GM21447 (cell line): ENCODE results near the gene BBOX1.

Experiments
- ATAC-seq: cut with Tn5 transposase; IDR thresholded peaks from one replicate; pipeline ENCODE4 v1.9.1; 2021; ENCODE audit not compliant: unreplicated experiment

Gene BBOX1

GRCh38 chr11:27024865-27025264 is 15.8 kb upstream of the BBOX1 start:
- no peak for ATAC-seq

- ATAC-seq, result no peak
These were observed 15.2 kb upstream of the BBOX1 start for GRCh38 chr11:27025312-27025955.

- no peak for ATAC-seq
These were observed 14.5 kb upstream of the BBOX1 start for GRCh38 chr11:27025957-27026733.

DNA sequence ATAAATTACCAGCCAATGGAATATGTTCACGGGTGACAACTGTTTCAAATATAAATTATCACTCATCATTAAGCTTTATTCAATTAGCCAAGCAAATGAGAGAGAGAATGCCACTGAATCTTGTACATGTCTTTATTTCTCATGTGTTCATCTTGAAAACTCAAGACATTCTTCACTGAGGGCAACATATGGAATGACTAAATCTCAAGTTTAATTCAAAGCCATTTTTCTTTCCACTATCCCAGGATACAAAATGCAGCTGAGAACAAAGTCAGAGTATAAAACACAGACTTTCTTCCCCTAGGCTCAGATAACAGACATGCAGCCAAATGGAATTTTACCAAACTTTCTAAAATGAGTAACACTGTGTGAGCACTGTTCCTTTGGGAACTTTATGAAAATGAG is 12.1 kb upstream of the BBOX1 start:
- ATAC-seq, result no peak

GRCh38 chr11:27029966-27030365 is 10.6 kb upstream of the BBOX1 start:
- no peak for ATAC-seq

DNA sequence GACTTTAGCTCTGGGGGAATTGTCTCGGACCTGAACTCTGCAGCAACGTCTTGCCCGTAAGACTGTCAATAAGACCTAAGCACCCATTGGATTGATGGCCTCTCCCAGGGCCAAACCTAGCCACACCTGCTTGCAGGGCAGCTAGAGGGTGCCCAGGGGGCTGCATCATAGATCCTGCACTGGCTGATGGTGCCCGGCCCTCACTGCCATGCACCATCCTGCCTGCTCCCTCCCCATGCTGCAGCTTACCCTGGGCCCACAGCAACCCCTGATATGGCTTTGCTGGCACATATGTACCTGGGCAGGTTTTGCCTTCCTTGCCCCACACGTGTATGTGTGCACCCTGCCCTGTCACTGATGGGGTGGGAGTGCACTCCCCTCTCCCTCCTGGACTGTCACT is 8.9 kb upstream of the BBOX1 start:
- no peak for ATAC-seq

DNA sequence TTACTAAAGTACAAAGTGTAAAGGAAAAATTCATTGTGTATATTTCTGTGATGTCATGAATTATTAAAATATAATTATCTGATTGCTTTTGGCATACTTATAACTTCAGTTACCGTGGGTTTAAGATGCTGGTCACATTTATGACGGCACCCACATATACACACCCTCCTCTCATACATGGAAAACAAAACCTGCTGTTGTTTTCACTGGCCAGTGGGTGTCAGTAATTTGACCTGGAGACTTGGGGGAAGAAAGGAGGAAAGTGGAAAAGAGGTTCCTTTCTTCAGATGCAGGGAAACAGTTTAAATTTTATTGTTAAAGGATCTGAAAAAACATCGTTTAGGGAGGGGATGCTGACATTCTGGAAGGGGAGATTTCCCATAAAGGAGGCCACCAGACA is 742 bp upstream of the BBOX1 start:
- ATAC-seq, result no peak

GRCh38 chr11:27041141-27041899 is 705 bp downstream of the BBOX1 start:
- ATAC-seq, result no peak

DNA sequence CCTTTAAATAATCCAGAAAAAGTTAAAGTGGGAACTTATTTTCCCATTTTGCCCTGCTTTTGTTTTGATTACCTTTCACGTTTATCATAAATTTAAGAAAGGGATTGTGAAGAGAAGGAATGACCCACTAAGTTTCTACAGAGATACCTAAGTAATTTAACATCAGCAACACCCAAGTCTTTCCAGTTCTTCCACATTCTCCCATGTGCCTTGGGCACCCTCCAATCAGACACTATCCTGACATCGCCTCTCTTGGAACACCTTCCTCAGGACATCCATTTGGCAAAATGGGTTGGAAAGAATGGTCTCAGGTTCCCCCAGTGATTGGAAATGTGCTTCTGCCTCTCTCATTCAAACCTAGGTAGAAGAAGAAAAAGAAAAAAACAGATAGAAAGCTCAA is 6.3 kb downstream of the BBOX1 start:
- ATAC-seq, result no peak

DNA sequence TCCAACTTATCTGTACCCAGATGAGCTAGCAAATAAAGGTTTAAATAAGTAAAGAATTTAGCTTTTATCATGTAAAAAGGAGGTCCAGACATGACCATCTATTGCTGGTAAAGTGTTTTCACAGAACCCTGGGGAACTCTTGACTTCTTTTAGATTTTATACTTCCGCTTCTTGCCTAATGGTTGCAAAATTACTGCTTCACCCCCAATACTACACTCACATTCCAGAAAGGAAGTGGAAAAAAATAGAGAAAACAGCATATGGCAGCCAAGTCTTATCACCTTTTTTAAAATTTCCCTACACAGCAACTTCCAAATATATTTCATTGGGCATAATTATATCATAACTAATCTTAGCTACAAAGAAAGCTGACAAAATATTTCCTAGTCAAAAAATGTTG is 12.1 kb downstream of the BBOX1 start:
- ATAC-seq, result no peak

- no peak for ATAC-seq
These were observed 14.6 kb downstream of the BBOX1 start for GRCh38 chr11:27055065-27055682.

DNA sequence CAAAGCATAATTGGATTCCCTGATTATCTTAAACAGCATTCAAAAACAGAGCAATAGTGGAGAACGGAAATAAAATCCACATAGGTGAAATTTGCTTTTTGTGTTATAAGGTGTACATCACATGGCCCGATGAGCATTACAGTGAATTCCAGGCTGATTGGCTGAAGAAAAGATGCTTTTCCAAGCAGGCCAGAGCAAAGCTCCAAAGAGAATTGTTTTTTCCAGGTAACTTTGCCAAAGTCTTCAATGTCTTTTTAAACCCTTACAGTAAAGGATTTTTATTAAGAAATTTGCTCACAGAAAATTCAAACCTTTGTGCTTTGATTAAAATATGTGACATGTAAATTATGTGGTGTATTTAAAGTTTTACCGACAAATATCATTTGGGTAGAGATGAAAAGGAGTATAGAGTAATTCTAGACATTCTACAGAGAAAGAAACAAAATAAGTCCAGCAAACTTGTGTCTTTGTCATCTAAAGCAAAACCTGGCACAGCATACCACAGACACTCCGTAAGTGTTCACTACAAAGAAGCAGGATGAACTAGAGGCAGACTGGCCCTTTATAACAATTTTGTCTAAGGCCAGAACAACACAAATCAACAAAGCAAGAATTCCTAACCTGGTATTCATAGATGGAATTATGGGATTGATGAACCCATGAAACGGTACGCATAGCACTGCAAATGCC is 16.6 kb downstream of the BBOX1 start:
- no peak for ATAC-seq

GRCh38 chr11:27058456-27058855 is 17.8 kb downstream of the BBOX1 start:
- no peak for ATAC-seq

DNA sequence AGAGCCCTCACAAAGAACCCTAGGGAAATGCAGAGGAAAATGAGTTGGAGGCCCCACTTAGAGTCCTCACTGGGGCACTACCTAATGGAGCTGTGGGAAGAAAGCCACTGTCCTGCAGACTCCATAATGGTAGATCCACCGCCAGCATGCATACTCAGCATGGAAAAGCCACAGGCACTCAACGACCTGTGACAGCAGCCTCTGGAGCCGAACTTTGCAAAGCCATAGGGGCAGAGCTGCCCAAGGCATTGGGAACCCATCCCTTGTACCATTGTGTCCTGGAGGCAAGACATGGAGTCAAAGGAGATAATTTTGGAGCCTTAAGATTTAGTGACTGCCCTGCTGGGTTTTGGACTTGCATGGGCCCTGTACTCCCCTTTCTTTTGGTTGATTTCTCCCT is 18.8 kb downstream of the BBOX1 start:
- ATAC-seq, result no peak

DNA sequence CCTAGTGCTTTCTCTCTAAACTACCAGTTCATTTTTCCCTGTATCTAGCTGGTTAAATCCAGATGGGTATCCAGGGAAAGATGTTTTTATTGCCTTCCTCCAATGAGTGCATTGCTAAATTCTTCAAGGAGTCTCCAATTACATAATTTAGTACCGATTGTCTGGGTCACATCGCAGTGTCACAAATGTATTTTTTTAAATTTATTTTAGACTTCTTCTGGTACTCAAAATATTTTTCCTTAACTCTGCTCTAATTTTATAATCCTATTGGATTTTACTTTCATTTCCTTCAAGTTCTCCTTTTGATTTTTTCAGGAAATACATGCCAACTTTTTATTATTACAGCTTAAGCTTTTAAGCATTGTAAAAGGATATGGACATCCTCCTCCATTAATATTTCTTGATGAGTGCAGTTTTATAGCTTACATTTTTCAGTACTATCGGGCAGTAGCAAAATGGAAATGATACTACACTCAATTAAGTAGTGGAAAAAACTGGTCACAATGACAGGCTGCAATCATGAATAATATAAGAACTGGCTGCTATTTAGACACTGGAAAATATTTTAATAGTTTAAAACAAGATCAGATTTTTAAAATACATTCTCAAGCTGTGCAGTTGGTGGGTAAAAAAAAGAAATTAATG is 20.3 kb downstream of the BBOX1 start:
- ATAC-seq, result no peak

DNA sequence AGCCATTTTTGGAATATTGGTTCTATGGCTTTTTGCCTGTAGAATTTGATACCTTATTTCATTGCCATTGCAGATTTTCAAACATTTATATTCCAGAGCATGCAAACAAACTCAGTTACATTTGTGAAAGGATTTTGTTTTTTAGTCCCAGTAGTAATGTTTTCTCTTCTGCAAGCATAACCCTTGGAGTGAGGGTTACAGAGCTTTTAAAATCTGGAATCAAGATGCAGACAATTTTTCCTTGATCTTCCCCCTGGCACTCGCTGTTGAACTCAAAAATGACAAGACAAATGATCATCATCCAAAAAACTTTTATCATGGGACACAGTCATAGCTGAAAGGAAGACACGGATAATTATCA is 20.8 kb downstream of the BBOX1 start:
- no peak for ATAC-seq

GRCh38 chr11:27064086-27064485 is 23.5 kb downstream of the BBOX1 start:
- no peak for ATAC-seq

DNA sequence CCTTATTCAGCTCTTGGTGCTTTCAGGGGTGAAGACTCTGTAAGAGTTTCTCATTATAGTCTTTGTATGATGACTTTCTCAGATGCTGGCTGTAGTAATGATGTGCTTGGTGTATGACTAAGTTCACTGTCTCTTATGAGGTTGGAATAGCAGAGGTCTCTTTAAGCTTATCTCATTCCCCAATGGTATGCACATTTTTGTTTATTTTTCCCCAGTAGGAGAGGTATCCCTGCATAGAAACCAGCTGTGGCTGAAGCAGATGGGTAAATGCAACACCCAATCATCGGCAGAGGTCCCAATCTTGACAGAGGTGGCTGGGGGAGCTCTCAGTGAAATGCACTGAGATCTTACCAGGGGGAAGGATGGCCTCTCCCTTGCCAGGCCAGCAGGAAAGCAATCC is 34.6 kb downstream of the BBOX1 start:
- ATAC-seq, result no peak

DNA sequence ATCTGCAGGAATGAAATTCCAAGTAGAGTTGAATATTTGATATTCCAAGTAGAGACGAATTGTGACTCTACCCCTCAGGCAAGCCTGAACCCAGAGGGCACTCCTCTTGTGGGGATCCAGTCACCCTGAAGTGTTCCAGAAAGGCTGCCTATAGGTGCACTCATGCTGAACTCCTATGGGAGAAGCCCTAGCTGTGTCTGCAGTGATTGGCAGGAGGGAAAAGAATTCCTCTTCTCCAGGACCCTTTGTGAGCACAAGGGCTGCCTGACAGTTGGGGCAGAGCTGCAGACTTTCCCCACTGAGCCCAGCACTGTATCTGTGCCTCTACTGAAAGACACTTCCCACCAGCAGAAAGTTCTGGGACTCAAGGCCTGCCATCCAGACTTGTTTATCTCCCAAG is 35.0 kb downstream of the BBOX1 start:
- no peak for ATAC-seq

DNA sequence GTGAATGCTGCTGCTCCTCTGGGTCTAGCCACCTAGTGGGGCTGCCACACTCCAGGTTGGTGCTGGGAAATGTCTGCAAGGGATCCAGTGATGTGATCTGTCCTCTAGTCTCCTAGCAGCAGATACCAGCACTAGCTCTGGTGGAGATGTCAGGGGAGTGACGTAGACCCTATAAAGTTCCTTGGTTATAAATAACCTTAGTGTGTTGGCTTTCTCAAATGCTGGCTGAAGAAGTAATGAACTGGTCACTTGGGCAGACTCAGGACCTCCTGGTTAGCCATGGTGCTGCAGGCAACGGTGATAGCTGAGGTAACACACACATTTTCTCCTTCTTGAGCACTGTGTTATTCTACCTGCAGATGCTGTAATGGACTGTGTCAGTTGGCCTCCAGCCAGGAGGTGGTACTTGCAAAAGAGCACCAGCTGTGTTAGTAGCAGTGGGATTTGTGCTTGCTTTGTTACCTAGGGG is 35.5 kb downstream of the BBOX1 start:
- ATAC-seq, result no peak

DNA sequence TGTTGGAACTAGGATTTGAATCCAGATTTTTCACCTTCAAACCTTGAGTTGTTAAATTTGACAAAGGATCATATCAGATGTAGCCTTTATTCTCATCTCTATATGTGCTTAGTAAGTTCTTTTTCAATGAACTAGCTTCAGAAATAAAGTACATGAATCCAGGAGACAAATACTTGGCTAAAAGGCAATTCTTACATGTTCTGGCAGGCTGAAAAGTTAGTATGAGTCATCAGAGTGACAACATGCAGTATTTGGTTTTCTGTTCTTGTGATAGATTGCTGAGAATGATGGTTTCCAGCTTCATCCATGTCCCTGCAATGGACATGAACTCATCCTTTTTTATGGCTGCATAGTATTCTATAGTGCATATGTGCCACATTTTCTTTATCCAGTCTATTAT is 40.4 kb downstream of the BBOX1 start:
- no peak for ATAC-seq
